ENCODE data around the gene GLRA3. TPM values are rescaled to one million over a fixed set of nuclear protein-coding genes. Genes with fewer than 3 reads are reported as not detected.

Gene GLRA3
- total and polyA plus RNA-seq, 2 donors (not counting 1 experiment from before 2014, with no cell fraction given): not detected

- no peak overlapping the region for H3K27ac ChIP-seq (ENCODE audit: insufficient read depth, low read length)
- H3K9ac ChIP-seq (ENCODE audit: insufficient read depth, low read length): no peak overlapping the region
- H3K4me3 ChIP-seq (replicated peaks in 1 of 4; ENCODE audit: control extremely low read depth in 1 of 4, insufficient read depth in 1 of 4, low read depth in 3 of 4, low read length in 4 of 4): no peak overlapping the region
- no peak for DNase-seq (ENCODE audit: low read depth in 2 of 2)
- H3K27me3 ChIP-seq (ENCODE audit: control insufficient read depth, insufficient read depth, low read length): no peaks in the 10 kb centered on the region
- H3K36me3 ChIP-seq (ENCODE audit: control insufficient read depth, insufficient read depth, low read length): no peaks in the 10 kb centered on the region
- H4K20me1 ChIP-seq (ENCODE audit: control insufficient read depth, extremely low read depth, insufficient read depth, low read length): no peaks in the 10 kb centered on the region
- no peaks in the 10 kb centered on the region for H3K4me1 ChIP-seq (ENCODE audit: control insufficient read depth, extremely low read depth, insufficient read depth, low read length)
- H3K4me2 ChIP-seq (ENCODE audit: extremely low read depth, insufficient read depth, low read length): no peak overlapping the region
- no peaks in the 10 kb centered on the region for H3K9me3 ChIP-seq (ENCODE audit: control insufficient read depth, insufficient read depth, low read depth, low read length)
- TF ChIP-seq CTCF (conservative IDR thresholded peaks at IDR 0.05 in 1 of 2, IDR thresholded peaks at IDR 0.05 in 1 of 2; ENCODE audit: low read depth in 1 of 2, low read length in 2 of 2) (no peak), EZH2 (IDR thresholded peaks at IDR 0.05; ENCODE audit: low read length, missing control alignments) (no peak)
- H2AFZ ChIP-seq (ENCODE audit: low read length): no peak overlapping the region
- no peaks in the 10 kb centered on the region for H3K79me2 ChIP-seq (ENCODE audit: control insufficient read depth, insufficient read depth, low read length)
These were observed 53.7 kb downstream of the GLRA3 start for GRCh38 chr4:174775366-174775765.

- no peak overlapping the region for H3K27ac ChIP-seq (ENCODE audit: insufficient read depth, low read length)
- no peaks in the 10 kb centered on the region for H3K79me2 ChIP-seq (ENCODE audit: control insufficient read depth, insufficient read depth, low read length)
- H3K9ac ChIP-seq (ENCODE audit: insufficient read depth, low read length): no peak overlapping the region
- no peaks in the 10 kb centered on the region for H3K27me3 ChIP-seq (ENCODE audit: control insufficient read depth, insufficient read depth, low read length)
- no peak overlapping the region for H2AFZ ChIP-seq (ENCODE audit: low read length)
- H3K36me3 ChIP-seq (ENCODE audit: control insufficient read depth, insufficient read depth, low read length): no peaks in the 10 kb centered on the region
- DNase-seq (ENCODE audit: low read depth in 2 of 2): peak; percentile 36 to 68
- no peaks in the 10 kb centered on the region for H3K4me1 ChIP-seq (ENCODE audit: control insufficient read depth, extremely low read depth, insufficient read depth, low read length)
- no peaks in the 10 kb centered on the region for H3K9me3 ChIP-seq (ENCODE audit: control insufficient read depth, insufficient read depth, low read depth, low read length)
- TF ChIP-seq EZH2 (IDR thresholded peaks at IDR 0.05; ENCODE audit: low read length, missing control alignments) (no peak), CTCF (conservative IDR thresholded peaks at IDR 0.05 in 1 of 2, IDR thresholded peaks at IDR 0.05 in 1 of 2; ENCODE audit: low read depth in 1 of 2, low read length in 2 of 2) (peak in 1 of 2 donors; percentile 64)
- no peaks in the 10 kb centered on the region for H4K20me1 ChIP-seq (ENCODE audit: control insufficient read depth, extremely low read depth, insufficient read depth, low read length)
- H3K4me2 ChIP-seq (ENCODE audit: extremely low read depth, insufficient read depth, low read length): no peak overlapping the region
- H3K4me3 ChIP-seq (replicated peaks in 1 of 4; ENCODE audit: control extremely low read depth in 1 of 4, insufficient read depth in 1 of 4, low read depth in 3 of 4, low read length in 4 of 4): no peak overlapping the region
These were observed 64.8 kb downstream of the GLRA3 start for GRCh38 chr4:174764105-174764729.

GRCh38 chr4:174763454-174764104, 65.5 kb downstream of the GLRA3 start:
- Histone ChIP-seq H2AFZ (ENCODE audit: low read length) (no peak overlapping the region), H4K20me1 (ENCODE audit: control insufficient read depth, extremely low read depth, insufficient read depth, low read length) (no peaks in the 10 kb centered on the region), H3K36me3 (ENCODE audit: control insufficient read depth, insufficient read depth, low read length) (no peaks in the 10 kb centered on the region), H3K9ac (ENCODE audit: insufficient read depth, low read length) (no peak overlapping the region), H3K27ac (ENCODE audit: insufficient read depth, low read length) (no peak overlapping the region), H3K4me1 (ENCODE audit: control insufficient read depth, extremely low read depth, insufficient read depth, low read length) (no peaks in the 10 kb centered on the region), H3K9me3 (ENCODE audit: control insufficient read depth, insufficient read depth, low read depth, low read length) (no peaks in the 10 kb centered on the region), H3K27me3 (ENCODE audit: control insufficient read depth, insufficient read depth, low read length) (no peaks in the 10 kb centered on the region), H3K79me2 (ENCODE audit: control insufficient read depth, insufficient read depth, low read length) (no peaks in the 10 kb centered on the region), H3K4me3 (replicated peaks in 1 of 4; ENCODE audit: control extremely low read depth in 1 of 4, insufficient read depth in 1 of 4, low read depth in 3 of 4, low read length in 4 of 4) (no peak overlapping the region), H3K4me2 (ENCODE audit: extremely low read depth, insufficient read depth, low read length) (no peak overlapping the region)
- DNase-seq (ENCODE audit: low read depth in 2 of 2): peak in 1 of 2 donors; percentile 42
- no peak for TF ChIP-seq EZH2 (IDR thresholded peaks at IDR 0.05; ENCODE audit: low read length, missing control alignments)
- TF ChIP-seq CTCF (conservative IDR thresholded peaks at IDR 0.05 in 1 of 2, IDR thresholded peaks at IDR 0.05 in 1 of 2; ENCODE audit: low read depth in 1 of 2, low read length in 2 of 2): no peak
